NCI-H345 treated with DMSO at 0.1 percent for 48 hours (cell line): Measurements from ENCODE around the gene LY6G5B.
"Not testable (repeated sequence)": the region's sequence is repeated elsewhere in the genome, so short reads cannot be mapped to it uniquely, and the experiment has no call there.

Experiments
- DNase-seq: peaks from one replicate; lab custom pipeline; 2025; ENCODE audit not compliant: unreplicated experiment; lab: John Stamatoyannopoulos, UW

LY6G5B gene

GRCh38 chr6:31690231-31691077 is 20.7 kb downstream of the LY6G5B start:
- DNase-seq, result no peak

- no peak for DNase-seq
These were observed 21.3 kb downstream of the LY6G5B start for GRCh38 chr6:31691078-31691463.

GRCh38 chr6:31691564-31692108 is 21.9 kb downstream of the LY6G5B start:
- DNase-seq, result no peak

- DNase-seq, result no peak
These were observed 22.6 kb downstream of the LY6G5B start for GRCh38 chr6:31692353-31692752.

- DNase-seq, result no peak
These were observed 23.1 kb downstream of the LY6G5B start for GRCh38 chr6:31692886-31693285.

- DNase-seq, result no peak
These were observed 23.8 kb downstream of the LY6G5B start for GRCh38 chr6:31693535-31693934.

- DNase-seq, result no peak
These were observed 27.8 kb downstream of the LY6G5B start for GRCh38 chr6:31697555-31697954.

- no peak for DNase-seq
These were observed 31.1 kb downstream of the LY6G5B start for GRCh38 chr6:31700740-31701401.

- no peak for DNase-seq
These were observed 32.1 kb downstream of the LY6G5B start for GRCh38 chr6:31701666-31702404.

GRCh38 chr6:31702405-31702818 is 32.6 kb downstream of the LY6G5B start:
- no peak for DNase-seq

- DNase-seq, result peak; percentile 94
These were observed 33.3 kb downstream of the LY6G5B start, which contains the start of gene ABHD16A for GRCh38 chr6:31702819-31703716. ABHD16A (minus strand) TSS chr6:31703324; CDS start chr6:31703281, 43 bp downstream.

- DNase-seq, result no peak
These were observed 36.2 kb downstream of the LY6G5B start for GRCh38 chr6:31705931-31706330.

- no peak for DNase-seq
These were observed 36.8 kb downstream of the LY6G5B start, which contains the start of gene LY6G6F for GRCh38 chr6:31706599-31706998. LY6G6F (plus strand) TSS chr6:31706866; CDS start chr6:31706907, 41 bp downstream.

- no peak for DNase-seq
These were observed 37.9 kb downstream of the LY6G5B start for GRCh38 chr6:31707701-31708100.

GRCh38 chr6:31708224-31708623 is 38.4 kb downstream of the LY6G5B start:
- no peak for DNase-seq

- DNase-seq, result not testable (repeated sequence)
These were observed 39.4 kb downstream of the LY6G5B start for GRCh38 chr6:31709157-31709556.

GRCh38 chr6:31710523-31711219 is 40.9 kb downstream of the LY6G5B start:
- DNase-seq, result no peak

GRCh38 chr6:31711233-31711632 is 41.5 kb downstream of the LY6G5B start:
- no peak for DNase-seq

- no peak for DNase-seq
These were observed 42.5 kb downstream of the LY6G5B start for GRCh38 chr6:31712296-31712695.

- DNase-seq, result no peak
These were observed 43.7 kb downstream of the LY6G5B start for GRCh38 chr6:31713465-31713864.
